K562 (cell line): ENCODE measurements around the gene TMEM69. TPM values are rescaled to one million over a fixed set of nuclear protein-coding genes. Genes with fewer than 3 reads are reported as not detected.
"Not testable (repeated sequence)": the region's sequence is repeated elsewhere in the genome, so short reads cannot be mapped to it uniquely, and the experiment has no call there.

Experiments
- ATAC-seq: fragments of 200-7000 bp; cut with Tn5 transposase; 3 replicates; pipeline ENCODE4 v1.9.1; 2020; ENCODE audit warnings: moderate library complexity
- BruUV-seq: library from RNA; stranded (reverse); fragments of 400-500 nt; replicated peaks from 2 replicates; lab custom pipeline; 2021; lab: Mats Ljungman, UMichigan
- CTCF ChIA-PET: fragments of 300-600 bp; formaldehyde crosslinking; extraction: SDS; loops from one replicate; lab custom pipeline; 2021; ENCODE audit warnings: low intra/inter-chr PET ratio; lab: Yijun Ruan, JAX
- POLR2A ChIA-PET: fragments of 300-600, 350-650 bp; sonication (Branson Sonifier 250); formaldehyde crosslinking; extraction: SDS; loops from one replicate; lab custom pipeline; 2021; ENCODE audit warnings: antibody characterized with exemption, inconsistent platforms; lab: Yijun Ruan, JAX
- DNase-seq, 4 experiments: peaks; one replicate each; pipeline versions ENCODE4 v3.0.0 to v3.0.0-alpha.2; 2011 to 2018; ENCODE audit warnings: low spot score in 3 of 4, mixed read lengths in 3 of 4; ENCODE audit errors: extremely low read depth in 1 of 4
- FAIRE-seq: peaks from 2 replicates; lab custom pipeline; 2011; peaks lifted over from hg19 to GRCh38; lab: Jason Lieb, UNC
- H2AFZ ChIP-seq: 2 replicates; pipeline ENCODE4 v1.6.0; 2011; ENCODE audit warnings: low read depth, low read length, control low read depth, inconsistent platforms
- H3K27ac ChIP-seq: fragments of 200-600 bp; 3 replicates; pipeline ENCODE4 v1.8.0; 2011; ENCODE audit warnings: low read depth, mild to moderate bottlenecking, control low read depth, inconsistent platforms, low read length, moderate library complexity, mixed read lengths; ENCODE audit errors: extremely low read depth
- H3K27me3 ChIP-seq, 2 experiments: fragments of 300-600 bp in 1 of 2; 2 replicates in 1 of 2; 3 replicates in 1 of 2; pipeline versions ENCODE4 v1.6.0 to v1.8.0; 2011; ENCODE audit warnings: inconsistent platforms in 2 of 2, low read length in 2 of 2, mild to moderate bottlenecking in 1 of 2, mixed read lengths in 1 of 2, moderate library complexity in 1 of 2; ENCODE audit not compliant: control insufficient read depth in 2 of 2, insufficient read depth in 2 of 2
- H3K36me3 ChIP-seq: fragments of 300-600 bp; 3 replicates; pipeline ENCODE4 v1.8.0; 2011; ENCODE audit warnings: mild to moderate bottlenecking, low read length, inconsistent platforms; ENCODE audit not compliant: control insufficient read depth, insufficient read depth
- H3K4me1 ChIP-seq, 2 experiments: fragments of 200-600 bp in 1 of 2; replicated peaks in 1 of 2; 2 replicates in 1 of 2; 3 replicates in 1 of 2; pipeline versions ENCODE4 v1.5.1 to v1.8.0; 2011; ENCODE audit warnings: inconsistent platforms in 2 of 2, low read length in 2 of 2, mild to moderate bottlenecking in 1 of 2, mixed read lengths in 1 of 2, moderate library complexity in 1 of 2; ENCODE audit not compliant: control insufficient read depth in 2 of 2, insufficient read depth in 2 of 2
- H3K4me2 ChIP-seq: 2 replicates; pipeline ENCODE4 v1.6.1; 2011; ENCODE audit warnings: low read length, control low read depth, inconsistent platforms, mixed read lengths; ENCODE audit not compliant: insufficient read depth
- H3K4me3 ChIP-seq: fragments of 200-600 bp; sonication (generic), shearing (Covaris generic); 2 replicates; pipeline ENCODE4 v1.5.1; 2016; ENCODE audit warnings: control low read depth, inconsistent platforms
- H3K79me2 ChIP-seq: fragments of 200-600 bp; 3 replicates; pipeline ENCODE4 v1.8.0; 2011; ENCODE audit warnings: low read length, inconsistent platforms; ENCODE audit not compliant: control insufficient read depth, insufficient read depth
- H3K9ac ChIP-seq, 2 experiments: 2 replicates each; pipeline versions ENCODE4 v1.6.0 to v1.6.1; 2011; ENCODE audit warnings: low read depth in 2 of 2, low read length in 2 of 2, control low read depth in 1 of 2, inconsistent platforms in 1 of 2, mild to moderate bottlenecking in 1 of 2, mixed read lengths in 1 of 2; ENCODE audit not compliant: insufficient read depth in 1 of 2
- H3K9me1 ChIP-seq: one replicate; pipeline ENCODE4 v1.6.0; 2011; ENCODE audit warnings: inconsistent platforms, mild to moderate bottlenecking, low read length, moderate library complexity; ENCODE audit not compliant: control insufficient read depth, insufficient read depth
- H3K9me3 ChIP-seq: replicated peaks from 2 replicates; pipeline ENCODE4 v1.5.1; 2011; ENCODE audit warnings: low read depth, low read length, inconsistent platforms; ENCODE audit not compliant: control insufficient read depth, insufficient read depth
- H4K20me1 ChIP-seq: replicated peaks from 2 replicates; pipeline ENCODE4 v1.6.1; 2011; ENCODE audit warnings: low read length, inconsistent platforms, mixed read lengths; ENCODE audit not compliant: control insufficient read depth, insufficient read depth
- BRCA1 ChIP-seq, 2 experiments: fragments of 450-650 bp in 1 of 2; sonication (generic) in 1 of 2; formaldehyde crosslinking in 1 of 2; IDR thresholded peaks; 2 replicates each; pipeline versions ENCODE4 v1.5.0 to v1.6.1; 2017 to 2020; ENCODE audit warnings: mild to moderate bottlenecking in 1 of 2, missing genetic modification reagents in 1 of 2
- KDM4B ChIP-seq, 2 experiments: fragments of 450-650 bp in 1 of 2; sonication (generic) in 1 of 2; IDR thresholded peaks; 2 replicates each; pipeline ENCODE4 v1.6.1; 2016 to 2017; ENCODE audit warnings: borderline replicate concordance in 2 of 2, antibody characterized with exemption in 1 of 2, low read depth in 1 of 2, mild to moderate bottlenecking in 1 of 2
- MEIS2 ChIP-seq: fragments of 450-650 bp; IDR thresholded peaks from 2 replicates; pipeline ENCODE4 v1.6.1; 2014; ENCODE audit warnings: mild to moderate bottlenecking; ENCODE audit not compliant: partially characterized antibody
- POLR2A ChIP-seq: fragments of 450-650 bp; conservative IDR thresholded peaks from 2 replicates; pipeline ENCODE4 v1.6.1; 2016
- POLR2AphosphoS2 ChIP-seq: IDR thresholded peaks from 2 replicates; pipeline ENCODE4 v1.6.1; 2012; ENCODE audit warnings: low read length, improper control_type of control experiment
- POLR2B ChIP-seq: fragments of 450-650 bp; IDR thresholded peaks from 2 replicates; pipeline ENCODE4 v1.6.1; 2018; ENCODE audit warnings: low read depth; ENCODE audit not compliant: partially characterized antibody
- PPARD ChIP-seq: fragments of 250-450 bp; sonication (Bioruptor Pico); IDR thresholded peaks from 2 replicates; pipeline ENCODE4 v1.8.0; 2022; ENCODE audit warnings: inconsistent platforms, mild to moderate bottlenecking, moderate library complexity
- RHOXF2B ChIP-seq: fragments of 250-450 bp; sonication (Bioruptor Pico); conservative IDR thresholded peaks from 2 replicates; pipeline ENCODE4 v1.5.1; 2021
- SRSF1 ChIP-seq: fragments of 200-400 bp; formaldehyde crosslinking; IDR thresholded peaks from 2 replicates; pipeline ENCODE4 v1.6.1; 2017; ENCODE audit warnings: mild to moderate bottlenecking, low read depth, low read length, moderate library complexity
- SUPT5H ChIP-seq: fragments of 450-650 bp; IDR thresholded peaks from 2 replicates; pipeline ENCODE4 v1.6.1; 2016
- WGBS: fragments of 100-300 bp; shearing (Covaris generic); methylation state at CpG from one replicate; pipeline ENCODE4 v1.1.6; 2016; ENCODE audit warnings: low coverage, mixed read lengths; ENCODE audit not compliant: insufficient coverage; ENCODE audit errors: missing lambda C conversion rate; 5-methylcytosine and 5-hydroxymethylcytosine counted together
- in situ Hi-C: fragments of 300-500 bp; cut with MboI; formaldehyde crosslinking; loops from 4 replicates; pipeline ENCODE4 v1.15.0; 2018; ENCODE audit warnings: inconsistent platforms, mixed read lengths
- intact Hi-C: fragments of 100-400 bp; cut with micrococcal nuclease; formaldehyde crosslinking; loops from 2 replicates; pipeline ENCODE4 v1.14.2; 2022
- polyA plus RNA-seq, 8 experiments: library from polyadenylated mRNA; depleted of rRNA in 4 of 8; stranded (reverse) in 5 of 8; unstranded in 3 of 8; fragments of >200 nt; fragmentation: Nextera tagmentation in 2 of 8; fragmentation: Illumina TruSeq in 1 of 8; extraction: Ambion mirVana in 2 of 8; extraction: Trizol in 1 of 8; gene quantifications; 2 replicates each; pipeline versions ENCODE4 v1.2.1 to v1.2.3, GENCODE V29; 2011 to 2014; ENCODE audit warnings: inconsistent platforms in 1 of 8, missing spikeins in 1 of 8
- total RNA-seq, 7 experiments: library from RNA; depleted of rRNA in 6 of 7; stranded (reverse); fragments of >200 nt in 6 of 7; fragmentation: Illumina TruSeq in 2 of 7; extraction: Trizol in 2 of 7; gene quantifications; 2 replicates each; pipeline versions ENCODE4 v1.2.1 to v1.2.3, GENCODE V29; 2011 to 2021; ENCODE audit warnings: low replicate concordance in 1 of 7
- TF ChIP-seq, protein P1 (sequence below): fragments of 450-650 bp; IDR thresholded peaks from 2 replicates; pipeline ENCODE4 v1.6.1; 2016; ENCODE audit warnings: missing biosample characterization, missing genetic modification characterization

Gene TMEM69
- total and polyA plus RNA-seq, 9 of the 15 experiments (the other 6 are each of a cell fraction or from before 2014, with no cell fraction given), result 47.3 to 248 (median 103) TPM

DNA sequence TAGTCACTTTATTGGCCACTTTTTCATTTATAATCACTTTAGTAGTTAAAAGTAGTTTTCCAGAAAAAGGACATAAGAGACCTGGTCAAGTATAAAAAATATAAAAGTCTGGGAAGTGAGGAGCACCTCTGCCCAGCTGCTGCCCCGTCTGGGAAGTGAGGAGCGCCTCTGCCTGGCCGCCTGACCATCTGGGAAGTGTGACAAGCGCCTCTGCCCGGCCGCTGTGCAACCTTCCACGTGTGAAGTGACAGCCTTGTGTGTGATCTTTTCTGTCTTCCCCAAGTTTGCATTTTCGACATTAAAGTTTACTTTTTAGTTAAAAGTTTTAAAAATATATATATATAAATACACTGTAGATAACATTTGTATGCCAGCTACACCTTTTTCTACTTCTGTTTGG lies 5.8 kb downstream of the TMEM69 start:
- in situ Hi-C loops, H4K20me1 ChIP-seq, DNase-seq, H3K9ac ChIP-seq, FAIRE-seq, ATAC-seq, H3K27ac ChIP-seq, H3K9me3 ChIP-seq, H3K4me1 ChIP-seq, H3K4me3 ChIP-seq, H2AFZ ChIP-seq, H3K27me3 ChIP-seq, H3K9me1 ChIP-seq, H3K4me2 ChIP-seq, CTCF ChIA-PET, BruUV-seq, intact Hi-C loops: not testable (repeated sequence)
- POLR2A ChIA-PET, result interaction anchor here (0.8 to 1.1 kb wide), 2 partner anchors 20 to 83 kb away, joined by 3 read pairs; no protein-coding TSS in a partner anchor
- H3K79me2 ChIP-seq, result peaks cover 34% of the 10 kb centered on the region
- 92% methylated on average over 8 of the region's 8 CpGs for WGBS
- H3K36me3 ChIP-seq, result peaks cover 60% of the 10 kb centered on the region

DNA sequence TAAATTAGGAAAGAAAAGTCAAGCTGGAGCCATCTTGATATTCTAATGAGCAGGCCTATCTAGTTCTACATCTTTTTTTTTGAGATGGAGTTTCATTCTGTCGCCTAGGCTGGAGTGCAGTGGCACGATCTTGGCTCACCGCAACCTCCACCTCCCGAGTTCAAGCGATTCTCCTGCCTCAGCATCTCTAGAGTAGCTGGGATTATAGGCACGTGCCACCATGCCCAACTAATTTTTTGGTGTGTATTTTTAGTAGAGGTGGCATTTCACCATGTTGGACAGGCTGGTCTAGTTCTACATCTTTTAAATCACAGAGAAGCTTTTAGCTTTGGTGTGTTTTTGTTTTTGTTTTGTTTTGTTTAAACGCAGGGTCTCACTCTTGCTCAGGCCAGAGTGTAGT lies 6.8 kb downstream of the TMEM69 start:
- peaks cover 53% of the 10 kb centered on the region for H3K36me3 ChIP-seq

More for the DNA sequence above, 6.8 kb downstream of the TMEM69 start:
- in situ Hi-C loops, result no loop called here
- intact Hi-C loops, result no loop called here
- ATAC-seq (peak; percentile 21), FAIRE-seq (no peak), DNase-seq (no peak)
- H3K9ac ChIP-seq, result no peak overlapping the region
- no peak overlapping the region for H2AFZ ChIP-seq
- H3K9me1 ChIP-seq, result no peaks in the 10 kb centered on the region
- CTCF ChIA-PET, result no interaction called here
- H3K9me3 ChIP-seq, result no peaks in the 10 kb centered on the region
- WGBS, result 87% methylated on average over 7 of the region's 7 CpGs
- H3K4me3 ChIP-seq, result no peak overlapping the region
- no TSS peak for BruUV-seq
- H3K27me3 ChIP-seq, result no peaks in the 10 kb centered on the region
- no peak overlapping the region for H3K27ac ChIP-seq
- H3K79me2 ChIP-seq, result peaks cover 24% of the 10 kb centered on the region
- no peak overlapping the region for H3K4me2 ChIP-seq
- TF ChIP-seq SUPT5H (peak; percentile 75), MEIS2 (no peak), KDM4B (IDR thresholded peaks at IDR 0.05; ENCODE audit: borderline replicate concordance in 2 of 2, low read depth in 1 of 2) (no peak), POLR2AphosphoS2 (peak; percentile 90; the same call in 1 of the 2 replicates), BRCA1 (IDR thresholded peaks at IDR 0.05) (no peak), BRCA1 (CRISPR knock-in tag; IDR thresholded peaks at IDR 0.05) (no peak), PPARD (no peak), RHOXF2B (CRISPR knock-in tag) (0 out of 2 replicates have a peak, but pooled peaks have one; percentile 22), POLR2B (peak; percentile 64), POLR2A (peak; percentile 76), SRSF1 (no peak)
- TF ChIP-seq, protein P1, sequence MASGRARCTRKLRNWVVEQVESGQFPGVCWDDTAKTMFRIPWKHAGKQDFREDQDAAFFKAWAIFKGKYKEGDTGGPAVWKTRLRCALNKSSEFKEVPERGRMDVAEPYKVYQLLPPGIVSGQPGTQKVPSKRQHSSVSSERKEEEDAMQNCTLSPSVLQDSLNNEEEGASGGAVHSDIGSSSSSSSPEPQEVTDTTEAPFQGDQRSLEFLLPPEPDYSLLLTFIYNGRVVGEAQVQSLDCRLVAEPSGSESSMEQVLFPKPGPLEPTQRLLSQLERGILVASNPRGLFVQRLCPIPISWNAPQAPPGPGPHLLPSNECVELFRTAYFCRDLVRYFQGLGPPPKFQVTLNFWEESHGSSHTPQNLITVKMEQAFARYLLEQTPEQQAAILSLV (tag), result no peak
- no peaks in the 10 kb centered on the region for H4K20me1 ChIP-seq
- POLR2A ChIA-PET, result interaction anchor here (0.5 to 1.7 kb wide), 7 partner anchors 9 to 1455 kb away, joined by 3 to 12 read pairs (median 3); partner anchors contain the start of genes GPBP1L1 and IPP
- H3K4me1 ChIP-seq, result no peaks in the 10 kb centered on the region
